CD4-positive, alpha-beta T cell treated with Interleukin-6 for 4 hours (primary cell): ENCODE data around the gene HIC2.
"Not testable (repeated sequence)": the region's sequence is repeated elsewhere in the genome, so short reads cannot be mapped to it uniquely, and the experiment has no call there.

Experiments
- DNase-seq: peaks from one replicate; pipeline ENCODE4 v3.0.0-alpha.2; 2020; ENCODE audit warnings: mixed read lengths

HIC2 gene

GRCh38 chr22:21417227-21417746, at the start of gene HIC2:
TSS of gene HIC2 (plus strand) at chr22:21417371. CDS start at chr22:21442832, 25,461 bp downstream.
- not testable (repeated sequence) for DNase-seq

- DNase-seq: not testable (repeated sequence)
Observed at GRCh38 chr22:21368603-21369310, 48.4 kb upstream of the HIC2 start.

GRCh38 chr22:21375880-21376279, 41.3 kb upstream of the HIC2 start:
- DNase-seq: not testable (repeated sequence)

- DNase-seq: not testable (repeated sequence)
Observed at GRCh38 chr22:21383701-21384467, 33.3 kb upstream of the HIC2 start, which contains the start of gene RIMBP3B. TSS of gene RIMBP3B (plus strand) at chr22:21383751. CDS start at chr22:21383859, 108 bp downstream.

GRCh38 chr22:21384468-21385357, 32.5 kb upstream of the HIC2 start:
- not testable (repeated sequence) for DNase-seq

- not testable (repeated sequence) for DNase-seq
Observed at GRCh38 chr22:21389480-21389879, 27.7 kb upstream of the HIC2 start.

DNA sequence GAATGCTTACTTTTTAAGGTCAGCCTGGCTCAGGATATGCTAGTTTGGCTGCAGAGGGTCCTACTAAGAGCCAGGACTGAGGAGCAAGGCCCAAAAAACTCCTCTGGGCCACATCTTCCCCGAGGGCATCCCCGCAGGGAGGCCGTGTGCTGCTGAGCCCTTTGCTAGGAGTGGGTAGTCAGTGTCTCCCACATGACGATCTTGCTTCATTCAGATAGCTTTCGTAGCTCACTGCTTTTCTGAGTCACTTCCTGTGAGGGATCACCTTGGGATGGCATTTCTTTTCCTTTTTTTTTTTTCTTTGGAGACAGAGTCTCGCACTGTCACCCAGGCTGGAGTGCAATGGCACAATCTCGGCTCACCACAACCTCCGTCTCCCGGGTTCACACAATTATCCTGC, 27.2 kb upstream of the HIC2 start:
- DNase-seq: not testable (repeated sequence)

DNA sequence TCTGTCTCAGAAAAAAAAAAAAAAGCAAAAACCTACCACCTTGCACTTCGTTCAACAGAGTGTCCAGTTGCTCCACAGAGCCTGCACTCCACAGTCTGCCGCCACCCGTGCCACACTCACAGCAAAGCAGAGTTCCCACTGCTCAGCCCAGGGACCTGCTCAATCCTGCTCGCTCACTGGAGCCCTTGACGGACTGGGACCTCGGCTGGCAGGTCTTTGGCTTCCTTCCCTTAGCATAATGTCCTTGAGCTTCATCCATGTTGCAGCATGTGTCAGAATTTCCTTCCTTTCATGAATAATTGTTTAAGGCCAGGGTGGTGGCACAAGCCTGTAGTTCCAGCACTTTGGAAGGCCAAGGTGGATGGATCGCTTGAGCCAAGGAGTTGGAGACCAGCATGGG, 22.6 kb upstream of the HIC2 start:
- not testable (repeated sequence) for DNase-seq

DNA sequence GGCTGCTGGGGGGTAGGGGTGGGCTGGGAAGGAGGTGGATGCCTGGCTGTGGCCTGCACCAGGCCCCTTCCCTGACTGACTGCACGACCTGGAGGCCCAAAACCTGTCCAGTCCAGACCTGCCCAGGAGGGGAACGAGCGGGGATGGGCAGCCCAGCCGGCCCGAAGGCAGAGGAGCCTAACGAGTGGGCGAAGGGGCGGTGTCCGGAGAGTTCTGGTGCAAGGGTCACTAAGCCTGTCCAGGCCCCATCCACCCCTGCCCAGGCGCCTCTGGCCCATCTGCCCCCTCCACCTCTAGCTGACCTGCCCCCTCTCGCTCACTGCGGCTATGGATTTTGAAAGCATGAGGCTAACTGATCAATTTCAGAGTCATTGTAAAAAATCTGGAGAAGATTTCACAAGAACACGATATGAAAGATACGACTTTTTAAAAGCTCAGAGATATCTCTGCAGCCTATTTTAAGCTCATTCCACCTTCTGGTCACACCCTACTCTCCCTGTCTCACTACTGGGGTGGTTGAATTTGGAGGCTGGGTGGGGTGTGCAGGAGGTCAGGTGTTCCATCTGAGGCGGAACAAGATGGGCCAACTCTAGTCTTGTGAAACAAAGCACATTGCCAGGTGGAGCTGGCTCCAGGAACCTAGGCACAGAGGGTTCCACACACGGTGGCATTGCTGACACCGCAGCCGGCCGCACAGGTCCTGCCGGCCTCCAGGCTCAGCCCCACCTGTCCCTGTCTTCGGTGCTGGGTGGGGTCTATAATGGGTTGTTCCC, 15.8 kb upstream of the HIC2 start:
- not testable (repeated sequence) for DNase-seq

DNA sequence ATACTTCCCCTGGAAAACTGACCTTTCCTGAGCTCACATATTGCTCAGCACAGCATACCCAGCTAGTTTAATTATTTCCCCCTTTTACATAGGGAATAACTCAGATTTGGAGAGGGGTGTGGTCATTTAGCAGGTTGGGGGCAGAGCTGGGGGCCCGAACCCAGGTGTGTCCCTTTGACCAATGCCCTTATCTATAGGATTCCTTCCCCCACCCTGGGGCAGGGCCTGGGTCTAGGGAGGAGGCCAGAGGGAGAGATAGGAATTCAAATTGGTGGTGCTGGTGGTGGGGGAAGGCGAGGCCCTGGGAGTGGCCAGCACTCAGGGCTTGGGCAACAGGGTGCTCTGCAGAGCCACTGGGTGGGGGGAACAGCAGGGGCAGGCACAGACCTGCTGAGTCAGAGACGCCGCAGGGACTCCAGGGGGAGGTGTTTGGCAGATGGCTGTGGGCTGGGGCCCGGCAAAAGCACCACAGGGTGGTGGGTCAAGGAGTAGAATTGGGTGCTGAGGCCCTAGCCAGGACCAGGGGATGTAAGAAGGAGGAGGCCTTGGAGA, 14.3 kb upstream of the HIC2 start:
- not testable (repeated sequence) for DNase-seq

GRCh38 chr22:21407139-21407538, 10.0 kb upstream of the HIC2 start:
- not testable (repeated sequence) for DNase-seq

GRCh38 chr22:21407792-21408191, 9.4 kb upstream of the HIC2 start:
- not testable (repeated sequence) for DNase-seq

GRCh38 chr22:21416375-21416774, 796 bp upstream of the HIC2 start:
- not testable (repeated sequence) for DNase-seq

GRCh38 chr22:21417853-21418252, 682 bp downstream of the HIC2 start:
- not testable (repeated sequence) for DNase-seq

GRCh38 chr22:21418974-21419638, 1.9 kb downstream of the HIC2 start:
- DNase-seq: not testable (repeated sequence)

- not testable (repeated sequence) for DNase-seq
Observed at GRCh38 chr22:21420180-21420763, 3.1 kb downstream of the HIC2 start.

DNA sequence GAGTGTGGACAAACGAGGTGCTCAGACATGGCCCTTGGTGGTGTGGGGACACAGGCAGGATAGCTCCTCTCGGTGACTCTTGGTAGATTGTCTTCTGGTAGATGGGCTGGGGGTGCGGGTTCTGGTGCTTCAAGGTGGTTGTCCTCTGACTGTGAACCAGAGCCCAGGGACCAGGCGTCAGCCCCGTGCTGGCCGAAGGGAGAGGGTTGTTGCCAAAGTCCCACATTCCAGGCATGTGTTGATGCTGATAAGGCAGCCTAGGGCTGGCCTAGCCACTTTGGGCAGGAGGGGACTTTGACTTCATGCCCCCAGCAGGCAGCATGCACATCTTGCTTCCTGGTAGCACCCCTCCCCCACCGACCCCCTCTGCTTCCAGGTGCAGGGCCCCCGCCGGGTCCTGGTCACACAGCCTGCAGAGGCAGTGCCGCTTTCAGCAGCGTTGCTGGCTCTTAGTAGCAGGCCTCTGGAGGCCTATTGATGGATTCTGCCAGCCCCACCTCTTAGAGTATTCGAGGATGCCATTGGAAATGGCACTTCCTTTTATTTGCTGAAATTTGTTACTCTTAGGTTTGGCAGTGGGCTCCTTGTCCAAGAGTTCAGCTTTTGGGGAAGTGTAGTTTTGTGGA, 7.0 kb downstream of the HIC2 start:
- not testable (repeated sequence) for DNase-seq

DNA sequence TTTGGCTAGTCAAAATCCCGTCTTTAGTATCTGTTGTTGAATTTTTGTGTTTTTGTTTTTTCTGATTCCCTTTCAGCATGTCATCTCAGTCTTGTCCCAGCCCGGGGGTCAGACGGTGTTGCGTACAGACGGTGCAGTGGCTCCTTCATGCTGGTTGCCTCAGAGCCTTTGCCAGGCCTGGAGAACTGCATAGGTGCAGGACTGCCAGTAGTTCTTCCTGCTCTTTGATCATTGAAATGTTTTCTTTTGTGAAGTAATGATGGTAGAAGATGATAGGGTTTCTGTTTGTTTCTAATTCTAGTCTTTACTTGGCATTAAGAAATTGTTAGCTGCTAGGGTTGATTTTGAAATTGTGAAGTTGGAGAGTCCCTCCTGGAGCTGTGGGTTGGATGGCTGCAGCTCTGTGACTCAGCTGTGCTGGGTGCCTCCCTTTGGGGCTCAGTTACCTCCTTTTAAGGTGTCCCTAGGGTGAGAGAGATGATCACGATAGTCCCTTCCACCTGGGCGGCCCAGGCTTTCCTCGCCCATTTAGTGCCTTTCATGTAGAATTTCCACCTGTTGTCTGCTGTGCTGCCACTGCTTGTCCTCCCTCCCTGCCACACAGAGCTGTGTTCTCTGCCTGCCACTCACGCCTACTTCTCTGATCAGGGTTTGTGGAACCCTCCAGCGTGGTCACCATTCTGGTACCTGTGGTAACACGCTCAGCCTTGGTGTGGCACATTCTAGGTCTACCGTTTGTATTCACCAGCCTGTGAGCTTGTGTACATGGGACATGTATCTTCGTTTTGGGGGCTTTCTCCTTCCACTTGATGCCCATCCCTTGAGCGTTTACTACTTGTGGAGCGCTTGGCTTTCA, 17.4 kb downstream of the HIC2 start:
- not testable (repeated sequence) for DNase-seq
